Activated naive CD8-positive, alpha-beta T cell treated with anti-CD3 and anti-CD28 coated beads, Interleukin-2, amount 10 ng/mL, durations not matched to agents 7 days and 5 days (primary cell): ENCODE results near the gene ZNF697. TPM values are rescaled to one million over a fixed set of nuclear protein-coding genes. Genes with fewer than 3 reads are reported as not detected.
"Not testable (repeated sequence)": the region's sequence is repeated elsewhere in the genome, so short reads cannot be mapped to it uniquely, and the experiment has no call there.

Experiments
- ATAC-seq: fragments of 150-1000 bp; cut with Tn5 transposase; one replicate; pipeline ENCODE4 v1.10.0; 2021; ENCODE audit warnings: low read depth, moderate library complexity
- POLR2A ChIA-PET: fragments of 350-600 bp; sonication (Branson Sonifier 250); formaldehyde crosslinking; loops from one replicate; lab custom pipeline; 2021; ENCODE audit warnings: antibody characterized with exemption; lab: Charles Lee
- DNase-seq: peaks from one replicate; pipeline ENCODE4 v3.0.0; 2021
- H3K27ac Mint-ChIP-seq: one replicate; pipeline ENCODE4 v1.8.0; 2022; ENCODE audit warnings: mild to moderate bottlenecking, mixed read lengths
- H3K27me3 Mint-ChIP-seq: one replicate; pipeline ENCODE4 v1.8.0; 2022; ENCODE audit warnings: mild to moderate bottlenecking, moderate library complexity, mixed read lengths
- H3K36me3 Mint-ChIP-seq: one replicate; pipeline ENCODE4 v1.8.0; 2021; ENCODE audit warnings: mild to moderate bottlenecking, mixed read lengths
- H3K4me1 Mint-ChIP-seq: one replicate; pipeline ENCODE4 v1.8.0; 2021; ENCODE audit warnings: mixed read lengths
- H3K4me3 Mint-ChIP-seq: one replicate; pipeline ENCODE4 v1.8.0; 2022; ENCODE audit warnings: mild to moderate bottlenecking, moderate library complexity, mixed read lengths
- H3K9me3 Mint-ChIP-seq: one replicate; pipeline ENCODE4 v1.8.0; 2021; ENCODE audit warnings: mixed read lengths
- total RNA-seq, 2 experiments: library from RNA; stranded (reverse); gene quantifications; one replicate each; pipeline ENCODE4 v1.2.3, GENCODE V29; 2021

ZNF697 gene
- total RNA-seq, 2 experiments from 2014 or later = 0.22 to 0.31 TPM

- H3K36me3 Mint-ChIP-seq, H3K27ac Mint-ChIP-seq, ATAC-seq, H3K27me3 Mint-ChIP-seq, H3K4me1 Mint-ChIP-seq, H3K4me3 Mint-ChIP-seq, DNase-seq, H3K9me3 Mint-ChIP-seq, POLR2A ChIA-PET: not testable (repeated sequence)
These were observed 33.0 kb downstream of the ZNF697 start for GRCh38 chr1:119615100-119615499.

- DNase-seq = peak; percentile 71
- no peaks in the 10 kb centered on the region for H3K4me1 Mint-ChIP-seq
- peak; percentile 84 for ATAC-seq
- no peak overlapping the region for H3K27ac Mint-ChIP-seq
- H3K36me3 Mint-ChIP-seq = no peaks in the 10 kb centered on the region
- H3K27me3 Mint-ChIP-seq = no peaks in the 10 kb centered on the region
- H3K4me3 Mint-ChIP-seq = no peak overlapping the region
- H3K9me3 Mint-ChIP-seq = no peaks in the 10 kb centered on the region
- POLR2A ChIA-PET = no interaction called here
These were observed 34.0 kb downstream of the ZNF697 start for GRCh38 chr1:119613769-119614720.

- Mint-ChIP-seq H3K9me3 (no peaks in the 10 kb centered on the region), H3K4me1 (no peaks in the 10 kb centered on the region), H3K27me3 (no peaks in the 10 kb centered on the region), H3K27ac (no peak overlapping the region), H3K4me3 (no peak overlapping the region), H3K36me3 (no peaks in the 10 kb centered on the region)
- ATAC-seq (peak; percentile 48), DNase-seq (peak; percentile 83)
- POLR2A ChIA-PET = no interaction called here
These were observed 36.4 kb downstream of the ZNF697 start for GRCh38 chr1:119611701-119612113.

- H3K9me3 Mint-ChIP-seq, DNase-seq, H3K4me1 Mint-ChIP-seq, H3K36me3 Mint-ChIP-seq, H3K4me3 Mint-ChIP-seq, ATAC-seq, H3K27ac Mint-ChIP-seq, POLR2A ChIA-PET, H3K27me3 Mint-ChIP-seq: not testable (repeated sequence)
These were observed 39.2 kb downstream of the ZNF697 start for GRCh38 chr1:119608816-119609215.

- ATAC-seq = peak; percentile 50
- H3K4me1 Mint-ChIP-seq, H3K4me3 Mint-ChIP-seq, H3K9me3 Mint-ChIP-seq, POLR2A ChIA-PET, H3K27ac Mint-ChIP-seq, H3K36me3 Mint-ChIP-seq, DNase-seq, H3K27me3 Mint-ChIP-seq: not testable (repeated sequence)
These were observed 40.8 kb downstream of the ZNF697 start for GRCh38 chr1:119607087-119607807.

- H3K4me1 Mint-ChIP-seq = no peaks in the 10 kb centered on the region
- no peak overlapping the region for H3K27ac Mint-ChIP-seq
- ATAC-seq (no peak), DNase-seq (no peak)
- POLR2A ChIA-PET = no interaction called here
- H3K27me3 Mint-ChIP-seq = peaks cover 7% of the 10 kb centered on the region
- no peak overlapping the region for H3K4me3 Mint-ChIP-seq
- no peaks in the 10 kb centered on the region for H3K9me3 Mint-ChIP-seq
- no peaks in the 10 kb centered on the region for H3K36me3 Mint-ChIP-seq
These were observed 41.7 kb downstream of the ZNF697 start for GRCh38 chr1:119606394-119606793.

GRCh38 chr1:119605686-119606085 lies 42.4 kb downstream of the ZNF697 start:
- POLR2A ChIA-PET = no interaction called here

GRCh38 chr1:119605080-119605479 lies 43.0 kb downstream of the ZNF697 start:
- ATAC-seq, H3K36me3 Mint-ChIP-seq, H3K4me3 Mint-ChIP-seq, POLR2A ChIA-PET, DNase-seq, H3K4me1 Mint-ChIP-seq, H3K27ac Mint-ChIP-seq, H3K9me3 Mint-ChIP-seq: not testable (repeated sequence)
- peaks cover 12% of the 10 kb centered on the region for H3K27me3 Mint-ChIP-seq

More at GRCh38 chr1:119605686-119606085, 42.4 kb downstream of the ZNF697 start:
- Mint-ChIP-seq H3K4me1 (no peaks in the 10 kb centered on the region), H3K27me3 (peaks cover 10% of the 10 kb centered on the region), H3K4me3 (no peak overlapping the region), H3K36me3 (no peaks in the 10 kb centered on the region), H3K9me3 (no peaks in the 10 kb centered on the region), H3K27ac (no peak overlapping the region)
- DNase-seq (no peak), ATAC-seq (no peak)

- POLR2A ChIA-PET = no interaction called here
- ATAC-seq = no peak
- no peak overlapping the region for H3K27ac Mint-ChIP-seq
- DNase-seq = no peak
- H3K27me3 Mint-ChIP-seq = peaks cover 15% of the 10 kb centered on the region
- no peak overlapping the region for H3K4me3 Mint-ChIP-seq
- H3K4me1 Mint-ChIP-seq = no peaks in the 10 kb centered on the region
- no peaks in the 10 kb centered on the region for H3K9me3 Mint-ChIP-seq
- no peaks in the 10 kb centered on the region for H3K36me3 Mint-ChIP-seq
These were observed 44.4 kb downstream of the ZNF697 start for GRCh38 chr1:119603695-119604094.

- H3K4me1 Mint-ChIP-seq, H3K4me3 Mint-ChIP-seq, DNase-seq, H3K9me3 Mint-ChIP-seq, POLR2A ChIA-PET, ATAC-seq, H3K27ac Mint-ChIP-seq, H3K36me3 Mint-ChIP-seq: not testable (repeated sequence)
- peaks cover 15% of the 10 kb centered on the region for H3K27me3 Mint-ChIP-seq
These were observed 44.8 kb downstream of the ZNF697 start for GRCh38 chr1:119603241-119603640.

GRCh38 chr1:119602789-119603188 lies 45.3 kb downstream of the ZNF697 start:
- H3K4me3 Mint-ChIP-seq, POLR2A ChIA-PET, H3K27ac Mint-ChIP-seq, H3K9me3 Mint-ChIP-seq, DNase-seq, ATAC-seq, H3K36me3 Mint-ChIP-seq, H3K4me1 Mint-ChIP-seq: not testable (repeated sequence)
- H3K27me3 Mint-ChIP-seq = peaks cover 15% of the 10 kb centered on the region

- H3K4me3 Mint-ChIP-seq = no peak overlapping the region
These were observed 45.9 kb downstream of the ZNF697 start for GRCh38 chr1:119602169-119602568.

GRCh38 chr1:119600976-119601375 lies 47.1 kb downstream of the ZNF697 start:
- DNase-seq = no peak
- no peaks in the 10 kb centered on the region for H3K36me3 Mint-ChIP-seq
- no peaks in the 10 kb centered on the region for H3K4me1 Mint-ChIP-seq
- H3K4me3 Mint-ChIP-seq = no peak overlapping the region
- peaks cover 13% of the 10 kb centered on the region for H3K27me3 Mint-ChIP-seq
- POLR2A ChIA-PET = no interaction called here
- no peaks in the 10 kb centered on the region for H3K9me3 Mint-ChIP-seq
- H3K27ac Mint-ChIP-seq = no peak overlapping the region
- ATAC-seq = no peak

More at GRCh38 chr1:119602169-119602568, 45.9 kb downstream of the ZNF697 start:
- no peaks in the 10 kb centered on the region for H3K4me1 Mint-ChIP-seq
- POLR2A ChIA-PET = no interaction called here
- H3K27ac Mint-ChIP-seq = no peak overlapping the region
- DNase-seq (no peak), ATAC-seq (no peak)
- no peaks in the 10 kb centered on the region for H3K36me3 Mint-ChIP-seq
- peaks cover 15% of the 10 kb centered on the region for H3K27me3 Mint-ChIP-seq
- H3K9me3 Mint-ChIP-seq = no peaks in the 10 kb centered on the region
